HepG2 (cell line): ENCODE results near the gene ATIC. TPM values are rescaled to one million over a fixed set of nuclear protein-coding genes. Genes with fewer than 3 reads are reported as not detected.

ENCODE experiments used
- ATAC-seq: fragments of 200-7000 bp; cut with Tn5 transposase; 3 replicates; pipeline ENCODE4 v1.9.1; 2020; ENCODE audit warnings: mild to moderate bottlenecking, moderate library complexity
- BruUV-seq: library from RNA; stranded (reverse); fragments of 400-500 nt; replicated peaks from 2 replicates; lab custom pipeline; 2021; lab: Mats Ljungman, UMichigan
- CTCF ChIA-PET: fragments of 300-600 bp; formaldehyde crosslinking; extraction: SDS; loops from one replicate; lab custom pipeline; 2021; ENCODE audit warnings: low total read pairs, inconsistent platforms, low intra/inter-chr PET ratio; lab: Yijun Ruan, JAX
- POLR2A ChIA-PET: fragments of 350-600 bp; sonication (Branson Sonifier 250); formaldehyde crosslinking; loops from one replicate; lab custom pipeline; 2020; ENCODE audit warnings: antibody characterized with exemption, inconsistent platforms; lab: Yijun Ruan, JAX
- DNase-seq: peaks from one replicate; pipeline ENCODE4 v3.0.0-alpha.2; 2015; ENCODE audit warnings: low spot score
- FAIRE-seq: peaks from 3 replicates; lab custom pipeline; 2011; peaks lifted over from hg19 to GRCh38; lab: Jason Lieb, UNC
- H2AFZ ChIP-seq: one replicate; pipeline ENCODE4 v1.6.1; 2011; ENCODE audit warnings: low read length, inconsistent platforms
- H3K27ac ChIP-seq: fragments of 300-600 bp; 3 replicates; pipeline ENCODE4 v1.8.0; 2011; ENCODE audit warnings: mixed run types, mild to moderate bottlenecking, mixed read lengths, low read length, inconsistent platforms; ENCODE audit not compliant: insufficient read depth; ENCODE audit errors: extremely low read length
- H3K27me3 ChIP-seq, 2 experiments: fragments of 200-600 bp in 1 of 2; 2 replicates in 1 of 2; 3 replicates in 1 of 2; pipeline versions ENCODE4 v1.6.0 to v1.8.0; 2011; ENCODE audit warnings: low read length in 2 of 2, mild to moderate bottlenecking in 2 of 2, moderate library complexity in 2 of 2, inconsistent platforms in 1 of 2; ENCODE audit not compliant: insufficient read depth in 2 of 2, control insufficient read depth in 1 of 2
- H3K36me3 ChIP-seq, 2 experiments: fragments of 200-600 bp in 1 of 2; replicated peaks in 1 of 2; 2 replicates in 1 of 2; 3 replicates in 1 of 2; pipeline versions ENCODE4 v1.5.1 to v1.8.0; 2011; ENCODE audit warnings: low read length in 2 of 2, inconsistent platforms in 1 of 2; ENCODE audit not compliant: insufficient read depth in 2 of 2, control insufficient read depth in 1 of 2
- H3K4me1 ChIP-seq: 2 replicates; pipeline ENCODE4 v1.5.1; 2012; ENCODE audit warnings: low read length, inconsistent platforms; ENCODE audit not compliant: insufficient read depth
- H3K4me2 ChIP-seq: 2 replicates; pipeline ENCODE4 v1.6.0; 2011; ENCODE audit warnings: low read depth, low read length, inconsistent platforms
- H3K4me3 ChIP-seq, 3 experiments: fragments of 200-600 bp in 1 of 3; sonication (generic), shearing (Covaris generic) in 1 of 3; replicated peaks in 1 of 3; 2 replicates each; pipeline ENCODE4 v1.5.1; 2011 to 2016; ENCODE audit warnings: low read length in 3 of 3, inconsistent platforms in 2 of 3, low read depth in 2 of 3, mild to moderate bottlenecking in 2 of 3, control low read depth in 1 of 3, mixed read lengths in 1 of 3; ENCODE audit not compliant: insufficient read depth in 1 of 3
- H3K79me2 ChIP-seq: one replicate; pipeline ENCODE4 v1.6.1; 2011; ENCODE audit warnings: low read length, inconsistent platforms; ENCODE audit not compliant: insufficient read depth
- H3K9ac ChIP-seq: 2 replicates; pipeline ENCODE4 v1.6.0; 2011; ENCODE audit warnings: mild to moderate bottlenecking, low read depth, low read length, inconsistent platforms; ENCODE audit not compliant: insufficient read depth
- H3K9me3 ChIP-seq: 2 replicates; pipeline ENCODE4 v1.5.1; 2012; ENCODE audit warnings: mild to moderate bottlenecking, low read length
- H4K20me1 ChIP-seq: 2 replicates; pipeline ENCODE4 v1.6.0; 2011; ENCODE audit warnings: inconsistent platforms, mild to moderate bottlenecking, low read length, moderate library complexity; ENCODE audit not compliant: insufficient read depth
- ARNT2 ChIP-seq: sonication (generic); formaldehyde crosslinking; IDR thresholded peaks from 2 replicates; pipeline ENCODE4 v1.8.0; 2022; ENCODE audit warnings: mild to moderate bottlenecking, low read depth, missing genetic modification reagents, moderate library complexity
- ETV6 ChIP-seq: sonication (generic); formaldehyde crosslinking; conservative IDR thresholded peaks from 2 replicates; pipeline ENCODE4 v1.4.0; 2020; ENCODE audit warnings: missing genetic modification reagents
- GATA4 ChIP-seq: sonication (generic); IDR thresholded peaks from 2 replicates; pipeline ENCODE4 v1.6.1; 2016; ENCODE audit warnings: antibody characterized with exemption, low read depth, borderline replicate concordance
- PAF1 ChIP-seq: IDR thresholded peaks from 2 replicates; pipeline ENCODE4 v1.6.1; 2016; ENCODE audit warnings: missing genetic modification reagents, missing compliant biosample characterization
- POLR2A ChIP-seq, 2 experiments: IDR thresholded peaks; 2 replicates each; pipeline ENCODE4 v1.6.1; 2011; ENCODE audit warnings: low read depth in 2 of 2, low read length in 2 of 2, mild to moderate bottlenecking in 1 of 2, moderate library complexity in 1 of 2; ENCODE audit not compliant: insufficient read depth in 1 of 2
- POLR2AphosphoS5 ChIP-seq: IDR thresholded peaks from 2 replicates; pipeline ENCODE4 v1.6.1; 2012; ENCODE audit warnings: low read depth, low read length
- POLR2G ChIP-seq: fragments of 200-400 bp; formaldehyde crosslinking; IDR thresholded peaks from 2 replicates; pipeline ENCODE4 v1.6.1; 2018; ENCODE audit warnings: mild to moderate bottlenecking, low read depth, low read length, moderate library complexity
- RBFOX2 ChIP-seq: fragments of 200-400 bp; formaldehyde crosslinking; IDR thresholded peaks from 2 replicates; pipeline ENCODE4 v1.6.1; 2017; ENCODE audit warnings: low read depth, mild to moderate bottlenecking, low read length
- RBM22 ChIP-seq: fragments of 200-400 bp; formaldehyde crosslinking; optimal IDR thresholded peaks from 2 replicates; pipeline ENCODE3; 2017; ENCODE audit warnings: mild to moderate bottlenecking, low read length, moderate library complexity
- SIN3B ChIP-seq: fragments of 150-350 bp; IDR thresholded peaks from 2 replicates; pipeline ENCODE4 v1.6.1; 2014; ENCODE audit warnings: low read length
- ZNF331 ChIP-seq: sonication (generic); formaldehyde crosslinking; IDR thresholded peaks from 2 replicates; pipeline ENCODE4 v1.4.0; 2020; ENCODE audit warnings: missing genetic modification reagents
- ZNF556 ChIP-seq: sonication (generic); formaldehyde crosslinking; IDR thresholded peaks from 2 replicates; pipeline ENCODE4 v1.4.0; 2020; ENCODE audit warnings: mild to moderate bottlenecking, missing genetic modification reagents, borderline replicate concordance
- ZNF567 ChIP-seq: sonication (generic); formaldehyde crosslinking; IDR thresholded peaks from 2 replicates; pipeline ENCODE4 v1.8.1; 2023; ENCODE audit warnings: mild to moderate bottlenecking, missing genetic modification reagents, borderline replicate concordance
- ZNF598 ChIP-seq: sonication (generic); formaldehyde crosslinking; IDR thresholded peaks from 2 replicates; pipeline ENCODE4 v1.5.1; 2020; ENCODE audit warnings: mild to moderate bottlenecking, missing genetic modification reagents, borderline replicate concordance
- ZNF724P ChIP-seq: sonication (generic); formaldehyde crosslinking; IDR thresholded peaks from 2 replicates; pipeline ENCODE4 v1.8.0; 2022; ENCODE audit warnings: missing genetic modification reagents, borderline replicate concordance
- WGBS: methylation state at CpG from one replicate; pipeline ENCODE4 v1.1.6; 2017; ENCODE audit warnings: low lambda C conversion rate; 5-methylcytosine and 5-hydroxymethylcytosine counted together
- in situ Hi-C: cut with HindIII; loops from 2 replicates; pipeline ENCODE4 v1.10.0; 2017; ENCODE audit warnings: low pct_unique_long_range_greater_than_20kb; ENCODE audit not compliant: extremely low pct_ligation_motif_present
- intact Hi-C: fragments of 100-400 bp; cut with micrococcal nuclease; formaldehyde crosslinking; loops from one replicate; pipeline ENCODE4 v1.10.0; 2022; ENCODE audit not compliant: unreplicated experiment
- polyA plus RNA-seq, 8 experiments: library from polyadenylated mRNA; depleted of rRNA in 3 of 8; stranded (reverse) in 7 of 8; unstranded in 1 of 8; fragments of >200 nt; fragmentation: Illumina TruSeq in 4 of 8; extraction: Trizol in 4 of 8; gene quantifications; 2 replicates each; pipeline versions ENCODE4 v1.2.1 to v1.2.3, GENCODE V29; 2011 to 2016; ENCODE audit warnings: low read depth in 4 of 8, missing spikeins in 1 of 8, mixed read lengths in 1 of 8; ENCODE audit not compliant: insufficient read depth in 1 of 8
- total RNA-seq, 5 experiments: library from RNA; depleted of rRNA; stranded (reverse); fragments of >200 nt; fragmentation: Illumina TruSeq; extraction: Trizol; gene quantifications; 2 replicates each; pipeline ENCODE4 v1.2.3, GENCODE V29; 2016; ENCODE audit warnings: low read depth in 1 of 5
- TF ChIP-seq, protein P1 (sequence below), 2 experiments: sonication (generic) in 1 of 2; formaldehyde crosslinking in 1 of 2; IDR thresholded peaks; 2 replicates each; pipeline versions ENCODE4 v1.4.0 to v1.6.1; 2018 to 2020; ENCODE audit warnings: missing genetic modification reagents in 2 of 2, borderline replicate concordance in 1 of 2, low read depth in 1 of 2, mild to moderate bottlenecking in 1 of 2, missing biosample characterization in 1 of 2
- TF ChIP-seq, protein P2 (sequence below): sonication (generic); formaldehyde crosslinking; IDR thresholded peaks from 2 replicates; pipeline ENCODE4 v1.4.0; 2020; ENCODE audit warnings: missing genetic modification reagents

ATIC gene
- total and polyA plus RNA-seq, 2 of the 13 experiments (the other 11 are each of a cell fraction or from before 2014, with no cell fraction given), result 89.8 to 146 TPM

GRCh38 chr2:215380699-215381098, 68.8 kb downstream of the ATIC start:
- POLR2A ChIA-PET, result no interaction called here
- H3K9ac ChIP-seq, result no peak overlapping the region
- TF ChIP-seq ZNF331 (CRISPR knock-in tag) (0 out of 2 replicates have a peak, but pooled peaks have one; percentile 14), SIN3B (no peak), ARNT2 (CRISPR knock-in tag) (peak; percentile 44; the same call in 1 of the 2 replicates), PAF1 (CRISPR knock-in tag) (peak; percentile 30; the same call in 1 of the 2 replicates), RBM22 (peak; percentile 95), GATA4 (no peak), POLR2G (peak; percentile 51; the same call in 1 of the 2 replicates), ZNF556 (CRISPR knock-in tag) (0 out of 2 replicates have a peak, but pooled peaks have one; percentile 26), RBFOX2 (peak; percentile 25; the same call in 1 of the 2 replicates), ZNF724P (CRISPR knock-in tag) (0 out of 2 replicates have a peak, but pooled peaks have one; percentile 21), ZNF567 (no peak), POLR2A (IDR thresholded peaks at IDR 0.05; ENCODE audit: insufficient read depth in 1 of 2, low read depth in 2 of 2, low read length in 2 of 2) (0 out of 4 replicates have a peak, but pooled peaks of 1 of the 2 experiments have one; percentile 26), ETV6 (no peak), POLR2AphosphoS5 (peak; percentile 46; the same call in 1 of the 2 replicates), ZNF598 (CRISPR knock-in tag) (no peak)
- TF ChIP-seq, protein P1, sequence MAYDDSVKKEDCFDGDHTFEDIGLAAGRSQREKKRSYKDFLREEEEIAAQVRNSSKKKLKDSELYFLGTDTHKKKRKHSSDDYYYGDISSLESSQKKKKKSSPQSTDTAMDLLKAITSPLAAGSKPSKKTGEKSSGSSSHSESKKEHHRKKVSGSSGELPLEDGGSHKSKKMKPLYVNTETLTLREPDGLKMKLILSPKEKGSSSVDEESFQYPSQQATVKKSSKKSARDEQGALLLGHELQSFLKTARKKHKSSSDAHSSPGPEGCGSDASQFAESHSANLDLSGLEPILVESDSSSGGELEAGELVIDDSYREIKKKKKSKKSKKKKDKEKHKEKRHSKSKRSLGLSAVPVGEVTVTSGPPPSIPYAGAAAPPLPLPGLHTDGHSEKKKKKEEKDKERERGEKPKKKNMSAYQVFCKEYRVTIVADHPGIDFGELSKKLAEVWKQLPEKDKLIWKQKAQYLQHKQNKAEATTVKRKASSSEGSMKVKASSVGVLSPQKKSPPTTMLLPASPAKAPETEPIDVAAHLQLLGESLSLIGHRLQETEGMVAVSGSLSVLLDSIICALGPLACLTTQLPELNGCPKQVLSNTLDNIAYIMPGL (CRISPR knock-in tag; IDR thresholded peaks at IDR 0.05; ENCODE audit: borderline replicate concordance in 1 of 2, low read depth in 1 of 2), result peak in 1 of 2 experiments; percentile 25; a peak in 1 of 4 replicates
- TF ChIP-seq, protein P2, sequence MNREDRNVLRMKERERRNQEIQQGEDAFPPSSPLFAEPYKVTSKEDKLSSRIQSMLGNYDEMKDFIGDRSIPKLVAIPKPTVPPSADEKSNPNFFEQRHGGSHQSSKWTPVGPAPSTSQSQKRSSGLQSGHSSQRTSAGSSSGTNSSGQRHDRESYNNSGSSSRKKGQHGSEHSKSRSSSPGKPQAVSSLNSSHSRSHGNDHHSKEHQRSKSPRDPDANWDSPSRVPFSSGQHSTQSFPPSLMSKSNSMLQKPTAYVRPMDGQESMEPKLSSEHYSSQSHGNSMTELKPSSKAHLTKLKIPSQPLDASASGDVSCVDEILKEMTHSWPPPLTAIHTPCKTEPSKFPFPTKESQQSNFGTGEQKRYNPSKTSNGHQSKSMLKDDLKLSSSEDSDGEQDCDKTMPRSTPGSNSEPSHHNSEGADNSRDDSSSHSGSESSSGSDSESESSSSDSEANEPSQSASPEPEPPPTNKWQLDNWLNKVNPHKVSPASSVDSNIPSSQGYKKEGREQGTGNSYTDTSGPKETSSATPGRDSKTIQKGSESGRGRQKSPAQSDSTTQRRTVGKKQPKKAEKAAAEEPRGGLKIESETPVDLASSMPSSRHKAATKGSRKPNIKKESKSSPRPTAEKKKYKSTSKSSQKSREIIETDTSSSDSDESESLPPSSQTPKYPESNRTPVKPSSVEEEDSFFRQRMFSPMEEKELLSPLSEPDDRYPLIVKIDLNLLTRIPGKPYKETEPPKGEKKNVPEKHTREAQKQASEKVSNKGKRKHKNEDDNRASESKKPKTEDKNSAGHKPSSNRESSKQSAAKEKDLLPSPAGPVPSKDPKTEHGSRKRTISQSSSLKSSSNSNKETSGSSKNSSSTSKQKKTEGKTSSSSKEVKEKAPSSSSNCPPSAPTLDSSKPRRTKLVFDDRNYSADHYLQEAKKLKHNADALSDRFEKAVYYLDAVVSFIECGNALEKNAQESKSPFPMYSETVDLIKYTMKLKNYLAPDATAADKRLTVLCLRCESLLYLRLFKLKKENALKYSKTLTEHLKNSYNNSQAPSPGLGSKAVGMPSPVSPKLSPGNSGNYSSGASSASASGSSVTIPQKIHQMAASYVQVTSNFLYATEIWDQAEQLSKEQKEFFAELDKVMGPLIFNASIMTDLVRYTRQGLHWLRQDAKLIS (CRISPR knock-in tag), result peak; percentile 54; the same call in 1 of the 2 replicates
- TF ChIP-seq, all 625 proteins: peak for 12
- FAIRE-seq (no peak), ATAC-seq (peak; percentile 22), DNase-seq (no peak)
- WGBS, result 94% methylated on average over 7 of the region's 7 CpGs
- CTCF ChIA-PET, result no interaction called here
- no peaks in the 10 kb centered on the region for H3K27me3 ChIP-seq
- no peaks in the 10 kb centered on the region for H3K79me2 ChIP-seq
- no peak overlapping the region for H2AFZ ChIP-seq
- H3K27ac ChIP-seq, result no peak overlapping the region
- H3K4me1 ChIP-seq, result no peaks in the 10 kb centered on the region
- in situ Hi-C loops (no loop called here), intact Hi-C loops (no loop called here)
- peaks cover 52 to 91% of the 10 kb centered on the region in 2 experiments for H3K36me3 ChIP-seq
- H3K4me2 ChIP-seq, result no peak overlapping the region
- peaks cover 16% of the 10 kb centered on the region for H4K20me1 ChIP-seq
- H3K9me3 ChIP-seq, result no peaks in the 10 kb centered on the region
- no TSS peak for BruUV-seq
- no peak overlapping the region for H3K4me3 ChIP-seq
